GM13976 (cell line): ENCODE measurements around the gene POLR3A.

Experiments used
- DNase-seq: peaks from one replicate; pipeline ENCODE4 v3.0.0; 2012; ENCODE audit warnings: low spot score
- in situ Hi-C: fragments of 300-500 bp; cut with MboI; formaldehyde crosslinking; loops from one replicate; pipeline ENCODE4 v1.12.0; 2022; ENCODE audit warnings: low sequenced_read_pairs, mixed read lengths, inconsistent platforms; ENCODE audit not compliant: unreplicated experiment
- TF ChIP-seq, protein P1 (sequence below): IDR thresholded peaks from 2 replicates; pipeline ENCODE4 v1.5.1; 2012; ENCODE audit warnings: borderline replicate concordance, mild to moderate bottlenecking; ENCODE audit not compliant: insufficient read depth; ENCODE audit errors: extremely low read depth, missing control alignments, control extremely low read depth

The POLR3A gene

DNA sequence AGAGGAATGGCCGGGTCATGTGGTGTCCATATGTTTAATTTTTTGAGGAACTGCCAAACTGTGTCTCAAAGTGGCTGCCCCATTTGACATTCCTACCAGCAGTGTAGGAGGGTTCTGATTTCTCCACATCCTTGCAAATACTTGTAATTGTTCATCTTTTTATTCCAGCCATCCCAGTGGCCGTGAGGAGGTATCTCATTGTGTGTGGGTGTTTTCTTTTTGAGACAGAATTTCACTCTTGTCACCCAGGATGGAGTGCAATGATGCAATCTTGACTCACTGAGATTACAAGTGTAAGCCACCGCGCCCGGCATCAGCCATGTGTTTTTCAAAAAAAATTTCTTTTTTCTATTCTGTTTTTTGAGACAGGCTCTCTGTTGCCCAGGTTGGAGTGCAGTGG is 64.0 kb downstream of the POLR3A start:
- TF ChIP-seq, protein P1, sequence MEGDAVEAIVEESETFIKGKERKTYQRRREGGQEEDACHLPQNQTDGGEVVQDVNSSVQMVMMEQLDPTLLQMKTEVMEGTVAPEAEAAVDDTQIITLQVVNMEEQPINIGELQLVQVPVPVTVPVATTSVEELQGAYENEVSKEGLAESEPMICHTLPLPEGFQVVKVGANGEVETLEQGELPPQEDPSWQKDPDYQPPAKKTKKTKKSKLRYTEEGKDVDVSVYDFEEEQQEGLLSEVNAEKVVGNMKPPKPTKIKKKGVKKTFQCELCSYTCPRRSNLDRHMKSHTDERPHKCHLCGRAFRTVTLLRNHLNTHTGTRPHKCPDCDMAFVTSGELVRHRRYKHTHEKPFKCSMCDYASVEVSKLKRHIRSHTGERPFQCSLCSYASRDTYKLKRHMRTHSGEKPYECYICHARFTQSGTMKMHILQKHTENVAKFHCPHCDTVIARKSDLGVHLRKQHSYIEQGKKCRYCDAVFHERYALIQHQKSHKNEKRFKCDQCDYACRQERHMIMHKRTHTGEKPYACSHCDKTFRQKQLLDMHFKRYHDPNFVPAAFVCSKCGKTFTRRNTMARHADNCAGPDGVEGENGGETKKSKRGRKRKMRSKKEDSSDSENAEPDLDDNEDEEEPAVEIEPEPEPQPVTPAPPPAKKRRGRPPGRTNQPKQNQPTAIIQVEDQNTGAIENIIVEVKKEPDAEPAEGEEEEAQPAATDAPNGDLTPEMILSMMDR = no peak
- DNase-seq = no peak
- in situ Hi-C loops = no loop called here

DNA sequence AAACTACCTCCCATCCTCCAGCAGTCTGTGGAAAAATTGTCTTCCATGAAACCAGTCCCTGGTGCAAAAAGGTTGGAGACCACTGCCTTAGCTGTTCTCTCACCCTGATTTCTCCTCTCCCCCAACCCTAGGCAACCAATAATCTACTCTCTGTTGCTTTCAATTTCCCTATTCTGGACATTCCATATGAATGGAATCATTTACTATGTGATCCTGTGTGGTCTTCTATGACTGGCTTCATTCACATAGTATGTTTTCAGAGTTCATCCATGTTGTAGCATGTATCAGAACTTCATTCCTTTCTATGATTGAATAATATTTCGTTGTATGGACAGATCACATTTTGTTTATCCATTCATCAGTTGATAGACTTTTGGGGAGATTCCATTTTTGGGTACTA is 64.5 kb downstream of the POLR3A start:
- TF ChIP-seq, protein P1 = no peak
- DNase-seq = no peak
- in situ Hi-C loops = no loop called here

DNA sequence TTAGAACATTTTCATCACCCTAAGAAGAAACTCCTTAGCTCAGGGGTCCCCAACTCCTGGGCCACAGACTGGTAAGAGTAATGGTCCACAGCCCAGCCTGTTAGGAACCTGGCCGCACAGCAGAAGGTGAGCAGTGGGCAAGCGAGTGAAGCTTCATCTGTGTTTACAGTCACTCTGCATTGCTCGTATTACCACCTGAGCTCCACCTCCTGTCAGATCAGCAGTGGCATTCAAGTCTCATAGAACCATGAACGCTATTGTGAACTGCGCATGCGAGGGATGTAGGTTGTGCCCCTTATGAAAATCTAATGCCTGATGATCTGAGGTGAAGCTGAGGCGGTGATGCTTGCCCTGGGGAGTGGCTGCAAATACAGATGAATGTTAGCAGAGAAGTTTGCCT is 65.4 kb downstream of the POLR3A start:
- TF ChIP-seq, protein P1 = no peak
- in situ Hi-C loops = no loop called here
- DNase-seq = no peak

- in situ Hi-C loops = no loop called here
Measured at GRCh38 chr10:77962350-77963146, 66.8 kb downstream of the POLR3A start.

GRCh38 chr10:77961668-77962067 is 67.6 kb downstream of the POLR3A start:
- DNase-seq = no peak
- TF ChIP-seq, protein P1 = no peak
- in situ Hi-C loops = no loop called here

More at GRCh38 chr10:77962350-77963146, 66.8 kb downstream of the POLR3A start:
- no peak for DNase-seq
- TF ChIP-seq, protein P1 = no peak

GRCh38 chr10:77960829-77961329 is 68.4 kb downstream of the POLR3A start:
- DNase-seq = no peak
- TF ChIP-seq, protein P1 = no peak
- in situ Hi-C loops = no loop called here
